HG03354 (cell line): ENCODE results near the gene CERS5.

ENCODE experiments used
- ATAC-seq: cut with Tn5 transposase; IDR thresholded peaks from one replicate; pipeline ENCODE4 v1.9.1; 2021; ENCODE audit warnings: mild to moderate bottlenecking; ENCODE audit not compliant: unreplicated experiment, poor library complexity, severe bottlenecking

The CERS5 gene, protein sequence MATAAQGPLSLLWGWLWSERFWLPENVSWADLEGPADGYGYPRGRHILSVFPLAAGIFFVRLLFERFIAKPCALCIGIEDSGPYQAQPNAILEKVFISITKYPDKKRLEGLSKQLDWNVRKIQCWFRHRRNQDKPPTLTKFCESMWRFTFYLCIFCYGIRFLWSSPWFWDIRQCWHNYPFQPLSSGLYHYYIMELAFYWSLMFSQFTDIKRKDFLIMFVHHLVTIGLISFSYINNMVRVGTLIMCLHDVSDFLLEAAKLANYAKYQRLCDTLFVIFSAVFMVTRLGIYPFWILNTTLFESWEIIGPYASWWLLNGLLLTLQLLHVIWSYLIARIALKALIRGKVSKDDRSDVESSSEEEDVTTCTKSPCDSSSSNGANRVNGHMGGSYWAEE

DNA sequence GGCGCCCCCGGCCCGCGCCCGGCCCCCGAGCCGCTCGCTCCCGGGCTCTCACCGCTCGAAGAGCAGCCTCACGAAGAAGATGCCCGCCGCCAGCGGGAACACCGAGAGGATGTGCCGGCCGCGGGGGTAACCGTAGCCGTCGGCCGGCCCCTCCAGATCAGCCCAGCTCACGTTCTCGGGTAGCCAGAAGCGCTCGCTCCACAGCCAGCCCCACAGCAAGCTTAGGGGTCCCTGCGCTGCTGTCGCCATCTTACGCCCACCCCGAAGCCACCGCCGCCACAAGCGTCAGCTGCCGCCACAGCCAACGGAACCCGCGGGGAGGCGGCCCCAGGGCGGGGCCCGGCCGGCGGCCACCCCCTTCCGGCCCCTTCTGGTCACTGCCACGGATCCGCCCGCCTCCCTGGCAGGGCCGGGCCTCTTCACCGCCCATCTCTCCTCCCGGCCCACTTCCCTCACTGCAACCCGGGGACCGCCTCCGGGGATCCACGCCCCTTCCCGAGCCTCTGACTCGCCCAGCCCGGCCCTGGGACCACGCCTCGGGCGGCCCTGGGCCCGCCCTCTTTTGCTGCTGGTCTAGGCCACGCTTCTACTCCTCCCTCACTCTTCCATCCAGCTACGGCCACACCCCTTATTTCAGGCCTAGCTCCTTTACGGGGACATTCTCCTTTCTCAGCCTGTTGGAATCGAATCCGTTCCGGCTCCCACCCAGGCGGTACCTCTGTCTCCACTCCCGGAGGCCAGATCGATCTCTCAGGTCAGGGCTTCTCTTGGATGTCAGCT, at the start of gene CERS5:
CERS5 (minus strand) TSS at position 321 of the 780 bp plus-strand sequence; CDS start at position 249, 72 bp downstream.
- peak; percentile 97 for ATAC-seq

DNA sequence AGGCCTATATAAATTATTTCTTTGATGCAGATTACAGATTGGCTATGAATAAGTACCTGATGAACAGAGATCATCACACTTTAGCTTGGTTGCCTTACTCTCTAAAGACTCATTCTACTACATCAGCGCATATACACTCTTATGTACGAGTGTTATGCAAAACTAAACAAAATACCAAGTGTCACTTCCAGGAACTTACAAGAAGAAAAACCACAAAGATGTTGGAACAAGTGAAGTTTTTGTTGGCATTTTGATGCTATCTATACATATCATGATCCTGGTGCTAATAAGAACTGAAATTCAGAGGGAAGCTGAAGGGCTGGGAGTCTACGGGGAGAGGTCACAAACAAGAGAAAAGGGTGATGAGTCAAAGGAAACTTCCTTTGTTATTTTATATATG, 47.9 kb upstream of the CERS5 start:
- no peak for ATAC-seq

DNA sequence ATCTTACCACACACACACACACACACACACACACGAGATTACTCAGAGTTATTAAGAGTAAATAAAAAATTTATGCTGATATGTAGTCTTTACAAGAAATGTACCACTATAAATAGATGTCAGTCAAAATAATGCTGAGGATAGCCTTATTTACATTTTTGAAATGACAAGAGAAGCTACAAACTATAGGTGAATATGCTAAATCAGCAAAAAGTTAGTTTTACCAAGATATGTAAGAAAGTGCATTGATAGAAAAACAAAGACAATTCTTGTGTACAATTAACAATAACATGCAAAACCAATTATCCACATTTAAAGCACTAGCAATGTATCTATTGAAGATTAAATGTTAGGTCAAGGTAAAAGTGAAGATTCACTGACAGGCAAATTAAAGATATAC, 46.8 kb upstream of the CERS5 start:
- no peak for ATAC-seq

DNA sequence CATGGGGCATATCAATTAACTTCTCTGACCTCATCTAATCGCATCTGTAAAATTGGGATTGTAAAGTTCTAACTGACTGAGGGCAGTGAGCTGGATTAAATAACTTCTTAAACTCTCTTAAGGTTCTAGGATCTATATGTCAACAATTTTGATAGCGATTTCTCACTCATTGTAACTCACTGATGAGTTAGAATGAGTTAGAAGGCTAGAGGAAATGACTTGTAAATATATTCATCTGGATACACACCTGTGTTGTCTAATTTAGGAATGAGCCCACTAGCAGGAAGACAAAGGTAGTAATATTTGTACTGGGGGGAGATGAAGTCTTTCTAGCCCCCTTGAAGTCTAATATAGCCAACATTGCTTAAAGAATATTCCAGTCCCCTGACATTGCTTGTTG, 46.3 kb upstream of the CERS5 start:
- ATAC-seq, result no peak

DNA sequence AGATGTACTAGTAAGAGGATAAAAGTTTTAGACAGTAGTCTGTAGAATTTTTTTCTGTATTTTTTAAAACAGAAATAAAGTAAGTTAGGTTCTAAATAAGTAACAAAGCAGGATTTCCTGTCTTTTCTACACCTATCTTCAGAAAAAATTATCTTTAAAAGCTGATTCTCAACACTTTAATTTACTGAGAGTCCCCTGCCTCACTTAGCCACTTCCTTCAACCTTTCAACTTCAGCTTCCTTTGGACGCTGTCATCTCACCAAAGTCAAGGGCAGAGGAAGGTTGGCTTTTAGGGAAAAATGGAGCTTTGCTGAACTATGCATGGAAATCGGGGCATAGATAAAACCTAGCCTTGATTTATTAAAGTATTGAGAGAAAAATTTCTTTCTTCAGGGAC, 44.9 kb upstream of the CERS5 start:
- ATAC-seq, result no peak

DNA sequence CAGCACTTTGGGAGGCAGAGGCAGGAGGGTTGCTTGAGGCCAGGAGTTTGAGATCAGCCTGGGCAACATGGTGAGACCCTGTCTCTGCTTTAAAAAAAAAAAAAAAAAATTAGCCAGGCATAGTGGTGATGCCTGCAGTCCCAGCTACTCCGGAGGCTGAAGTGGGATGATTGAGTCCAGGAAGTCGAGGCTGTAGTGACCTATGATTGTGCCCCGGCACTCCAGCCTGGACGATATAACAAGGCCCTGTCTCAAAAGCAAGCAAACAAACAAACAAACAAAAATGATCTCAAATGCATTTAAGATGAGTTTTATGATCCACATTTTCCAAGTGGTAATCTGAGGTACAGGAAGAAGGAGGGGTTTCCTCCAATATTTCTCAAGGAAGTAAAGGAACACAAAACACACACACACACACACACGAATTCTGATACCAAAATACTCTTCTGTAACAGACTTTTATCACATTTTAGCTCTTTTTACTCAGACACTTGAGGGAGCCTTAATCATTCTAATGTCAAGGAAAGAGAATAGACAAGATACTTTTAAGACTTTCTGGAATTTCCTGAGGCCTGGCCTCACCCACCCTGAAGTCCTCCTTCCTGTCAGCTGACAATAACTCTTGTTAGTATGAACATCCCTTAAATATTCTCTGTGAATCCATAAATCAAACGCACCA, 44.4 kb upstream of the CERS5 start:
- no peak for ATAC-seq

DNA sequence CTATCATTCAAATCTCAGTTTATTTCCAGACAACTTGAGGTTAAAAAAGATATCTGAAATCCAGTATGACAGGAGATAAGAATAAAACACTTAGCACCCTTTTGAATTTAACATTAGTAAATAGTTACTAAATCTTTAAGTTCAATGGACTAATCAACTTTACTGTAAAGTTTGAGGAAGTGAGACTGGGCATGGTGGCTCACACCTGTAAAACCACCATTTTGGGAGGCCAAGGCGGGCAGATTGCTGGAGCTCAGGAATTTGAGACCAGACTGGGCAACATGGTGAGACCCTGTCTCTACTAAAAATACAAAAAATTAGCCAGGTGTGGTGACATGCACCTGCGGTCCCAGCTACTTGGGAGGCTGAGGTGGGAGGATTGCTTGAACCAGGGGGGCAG, 40.3 kb upstream of the CERS5 start:
- no peak for ATAC-seq

DNA sequence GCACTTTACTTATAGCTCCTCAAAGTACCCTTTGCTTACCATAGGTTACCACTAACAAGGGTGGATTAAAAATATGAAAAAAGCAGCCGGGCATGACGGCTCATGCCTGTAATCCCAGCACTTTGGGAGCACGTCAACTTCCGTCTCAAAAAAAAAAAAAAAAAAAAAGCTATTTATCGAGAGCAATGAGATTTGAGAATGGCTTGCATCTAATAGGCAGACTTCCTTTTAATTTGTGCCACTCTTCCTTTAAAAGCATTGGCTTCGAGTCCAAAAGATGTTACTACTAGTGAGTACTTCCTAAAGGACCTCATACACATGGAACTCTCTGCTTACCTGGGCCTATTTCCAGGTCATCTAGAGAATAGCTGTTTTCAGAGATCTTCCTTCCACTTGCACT, 38.5 kb upstream of the CERS5 start:
- ATAC-seq, result no peak

DNA sequence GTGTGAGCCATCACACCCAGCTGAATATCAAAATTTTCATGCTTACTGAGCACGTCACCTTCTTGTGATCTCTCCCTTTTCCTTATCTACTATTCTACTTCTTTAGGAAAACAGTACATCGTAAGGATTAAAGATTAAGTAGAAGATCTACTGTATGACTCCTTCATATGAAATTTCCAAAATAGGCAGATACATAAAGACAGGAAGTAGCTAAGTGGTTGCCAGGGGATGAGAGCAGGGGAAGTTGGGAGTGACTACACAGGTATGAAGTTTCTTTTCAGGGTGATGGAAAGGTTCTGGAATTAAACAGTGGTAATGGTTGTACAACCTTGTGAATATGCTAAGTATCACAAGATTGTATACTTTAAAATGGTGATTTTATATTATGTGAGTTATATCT, 36.5 kb upstream of the CERS5 start:
- ATAC-seq, result no peak

DNA sequence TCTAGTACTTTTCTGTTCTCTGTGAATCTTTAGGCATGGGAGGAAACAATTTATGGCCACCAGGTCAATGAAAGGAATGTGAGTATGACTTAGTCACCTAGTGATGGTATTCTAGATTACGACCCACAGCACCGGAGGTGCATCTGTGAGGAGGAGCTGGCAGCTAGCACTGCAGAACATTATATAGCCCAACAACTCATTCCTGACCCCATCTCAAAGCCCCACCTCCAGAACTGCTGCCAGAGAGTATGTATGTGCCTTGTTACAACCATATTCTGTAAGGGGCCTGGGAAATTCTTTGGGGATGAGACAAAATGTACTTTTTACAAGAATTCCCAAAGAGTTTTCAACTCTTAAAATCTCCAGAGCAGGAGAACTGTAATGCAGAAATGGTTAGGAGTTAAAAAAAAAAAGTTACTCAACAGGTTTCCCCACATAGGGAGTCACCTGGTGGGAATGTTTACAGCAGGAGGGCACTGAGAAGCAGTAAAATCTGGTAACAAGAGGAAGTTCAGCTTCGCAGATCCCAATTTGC, 34.9 kb upstream of the CERS5 start:
- no peak for ATAC-seq

DNA sequence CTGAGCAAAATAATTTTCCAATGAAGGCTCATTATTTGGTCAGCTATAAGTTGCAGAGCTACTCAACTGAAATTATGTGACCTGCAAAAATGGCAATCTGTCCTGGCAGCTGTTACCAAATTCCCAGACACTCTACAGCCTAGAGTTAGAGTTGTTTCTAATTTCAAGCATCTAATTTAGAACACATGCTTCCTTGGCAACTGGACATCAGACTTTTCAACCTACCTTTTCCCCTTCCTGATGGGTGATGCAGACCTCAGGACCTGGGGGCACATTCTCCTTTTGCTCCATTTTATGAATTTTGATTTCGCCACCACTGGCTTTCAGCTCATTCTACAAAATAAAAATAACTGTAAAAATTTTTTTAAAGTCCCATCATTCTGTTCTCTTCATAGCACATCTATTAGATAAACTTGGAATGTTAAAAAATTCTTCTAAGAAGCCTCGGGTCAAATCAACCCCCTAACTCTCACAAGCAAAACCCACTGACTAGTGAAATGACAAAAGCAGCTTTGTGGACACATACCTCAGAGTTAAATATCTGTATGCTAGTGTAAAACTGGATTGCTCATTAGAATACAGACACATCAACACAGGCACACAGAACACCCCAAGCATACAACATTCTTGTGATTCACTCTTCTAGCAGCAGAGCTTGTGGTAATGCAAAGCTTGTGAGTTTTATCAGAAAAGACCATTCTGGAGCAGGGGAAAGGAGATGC, 33.5 kb upstream of the CERS5 start:
- no peak for ATAC-seq

DNA sequence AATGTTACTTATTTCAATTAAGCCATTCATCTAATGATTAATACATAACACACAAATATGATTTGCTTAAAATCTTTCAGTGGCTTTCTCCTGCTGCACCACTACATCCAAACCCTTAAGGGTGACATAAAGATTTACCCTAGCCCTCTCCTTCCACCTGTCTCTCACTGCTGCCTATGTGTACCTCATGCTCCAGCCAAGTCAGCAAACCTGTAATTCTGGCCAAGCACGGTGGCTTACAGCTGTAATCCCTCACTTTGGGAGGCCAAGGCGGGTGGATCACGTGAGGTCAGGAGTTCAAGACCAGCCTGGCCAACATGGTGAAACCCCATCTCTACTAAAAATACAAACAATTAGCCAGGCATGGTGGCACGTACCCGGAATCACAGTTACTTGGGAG, 31.7 kb upstream of the CERS5 start:
- no peak for ATAC-seq

DNA sequence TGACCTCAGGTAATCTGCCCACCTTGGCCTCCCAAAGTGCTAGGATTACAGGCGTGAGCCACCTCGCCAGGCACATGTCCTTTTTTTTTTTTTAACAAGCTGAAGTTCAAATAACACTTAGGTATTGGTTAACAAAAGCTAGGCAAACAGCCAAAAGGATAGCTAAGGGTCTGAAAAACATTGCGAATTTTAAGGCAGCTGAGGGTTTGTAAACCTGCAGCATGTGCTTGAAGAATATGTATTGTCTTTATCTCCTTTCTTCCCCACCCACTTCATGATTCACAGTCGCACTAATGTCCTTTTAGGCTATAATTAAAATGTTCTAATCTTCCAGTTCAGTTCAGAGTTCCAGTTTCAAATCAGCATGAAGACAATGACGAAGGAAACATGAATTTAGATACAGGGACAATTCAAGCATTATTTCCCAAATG, 30.1 kb upstream of the CERS5 start:
- ATAC-seq, result no peak

DNA sequence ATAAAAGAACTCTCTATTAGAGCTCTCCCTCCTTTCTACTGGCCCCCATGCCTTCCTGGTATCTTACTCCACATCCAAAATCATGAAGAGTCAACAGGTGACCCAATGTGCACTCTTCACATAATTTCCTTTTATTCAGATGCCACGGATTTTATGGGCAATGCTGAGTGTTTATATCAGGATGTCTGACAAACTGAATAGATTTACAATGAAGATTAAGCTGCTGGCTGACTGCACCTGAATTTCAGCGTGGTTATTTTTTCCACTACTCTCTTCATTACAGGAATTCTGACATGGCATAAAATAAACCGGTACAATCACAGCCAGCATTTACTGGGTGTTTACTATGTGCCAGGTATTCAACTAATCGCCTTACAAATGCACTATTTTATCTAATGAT, 29.4 kb upstream of the CERS5 start:
- no peak for ATAC-seq

DNA sequence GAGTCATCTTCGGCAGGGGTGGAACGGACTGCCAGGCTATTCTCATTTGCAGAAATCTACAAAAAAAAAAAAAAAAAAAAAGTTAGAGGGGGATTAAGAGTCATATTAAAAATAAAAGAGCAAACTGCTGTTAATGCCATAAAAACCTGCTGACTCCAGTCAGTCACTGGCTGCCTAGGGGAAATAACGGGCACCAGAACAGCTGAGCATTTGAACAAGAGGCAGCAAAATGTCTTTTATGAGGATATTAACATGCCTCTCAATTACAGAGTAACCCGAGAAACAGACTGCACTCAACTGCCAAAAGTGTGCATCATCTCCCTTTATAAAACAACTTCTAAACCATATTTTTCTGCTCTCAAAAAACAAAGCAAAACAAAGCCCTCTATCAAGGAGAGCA, 28.7 kb upstream of the CERS5 start:
- ATAC-seq, result no peak

DNA sequence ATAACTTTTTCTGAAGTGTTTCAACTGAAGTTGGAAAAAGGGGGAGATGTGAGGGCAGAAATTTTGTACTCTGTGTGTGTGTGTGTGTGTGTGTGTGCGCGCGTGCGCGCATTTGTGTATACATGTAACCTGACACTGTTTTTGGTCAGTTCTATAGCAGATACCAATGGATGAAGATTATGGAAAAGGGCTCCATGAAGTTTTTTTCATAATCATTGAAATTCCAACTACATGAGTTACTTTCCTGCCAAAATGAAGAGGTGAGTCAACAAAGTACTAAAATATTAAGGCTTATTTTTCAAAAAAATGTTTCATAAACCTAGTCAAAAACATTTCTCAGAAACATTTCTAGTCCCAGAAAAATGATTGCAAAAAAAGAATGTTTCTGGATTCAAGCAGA, 25.7 kb upstream of the CERS5 start:
- no peak for ATAC-seq

DNA sequence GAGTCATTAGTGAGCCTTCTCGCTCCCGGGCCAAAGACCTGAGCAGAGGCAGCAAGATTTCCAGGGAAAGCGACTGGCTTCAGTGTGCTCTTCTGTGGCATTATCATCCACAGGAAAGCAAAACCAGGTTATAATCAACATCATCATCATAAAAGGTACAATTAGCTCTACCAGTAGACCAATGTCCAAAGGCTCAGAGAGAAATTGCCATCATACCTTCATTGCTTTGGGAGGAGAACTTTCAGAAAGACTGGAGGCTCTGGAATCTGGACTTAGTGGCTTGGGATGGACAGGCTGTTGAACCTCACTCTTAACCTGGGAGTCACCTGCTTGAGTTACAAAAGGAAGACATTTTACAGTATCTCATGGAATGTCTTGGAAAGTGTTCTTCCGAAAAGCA, 25.1 kb upstream of the CERS5 start:
- no peak for ATAC-seq

DNA sequence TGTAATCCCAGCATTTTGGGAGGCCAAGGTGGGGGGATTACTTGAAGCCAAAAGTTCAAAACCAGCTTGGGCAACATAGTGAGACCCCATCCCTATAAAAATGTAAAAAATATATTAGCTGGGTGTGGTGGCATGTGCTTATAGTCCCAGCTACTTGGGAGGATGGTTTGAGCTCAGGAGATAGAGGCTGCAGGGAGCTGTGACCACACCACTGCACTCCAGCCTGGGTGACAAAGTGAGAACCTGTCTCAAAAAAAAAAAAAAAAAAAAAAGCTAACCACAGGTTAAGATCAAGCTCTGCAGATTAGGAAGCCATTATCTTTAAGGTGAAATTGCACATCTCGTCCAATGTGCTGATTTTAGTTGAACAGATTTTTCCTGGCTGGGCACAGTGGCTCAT, 23.7 kb upstream of the CERS5 start:
- ATAC-seq, result no peak

DNA sequence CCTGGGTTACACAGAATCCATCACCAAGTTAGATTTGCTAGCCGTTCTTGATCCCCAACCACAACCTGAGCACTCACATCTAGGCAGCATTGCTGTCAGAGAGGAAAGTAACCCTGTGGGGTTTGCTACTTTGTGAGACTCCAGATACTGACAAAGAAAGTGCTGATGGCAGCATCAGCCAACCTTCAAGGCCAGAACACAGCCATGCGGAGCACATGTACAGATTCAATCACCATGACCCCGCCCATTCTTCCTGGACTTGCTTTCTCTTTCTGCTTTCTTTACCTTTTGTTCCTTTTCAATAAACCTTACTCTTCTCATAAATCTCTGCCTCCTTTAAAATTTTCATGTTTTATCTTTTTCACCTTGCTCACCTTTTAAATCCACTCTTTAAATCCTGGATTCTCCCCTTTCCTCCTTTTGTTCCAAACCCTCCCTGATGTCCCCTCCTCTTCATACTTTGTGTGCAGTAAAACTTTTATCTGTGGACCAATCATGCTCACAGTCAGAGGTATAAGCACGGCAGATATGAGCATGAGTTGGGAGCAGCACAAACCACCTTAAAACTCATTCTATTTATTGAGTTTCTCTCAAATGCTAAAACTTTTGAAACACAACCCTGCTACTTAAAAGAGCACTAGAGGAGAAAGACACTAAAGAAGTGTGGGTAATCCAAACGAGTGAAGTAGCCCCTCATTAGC, 21.9 kb upstream of the CERS5 start:
- ATAC-seq, result no peak
